Measurements from ENCODE around the gene FBXO3. TPM values are rescaled to one million over a fixed set of nuclear protein-coding genes. Genes with fewer than 3 reads are reported as not detected.

The FBXO3 gene
- total and polyA plus RNA-seq, 2 of the 8 experiments (the other 6 are each of a cell fraction or from before 2014, with no cell fraction given) = 15.9 to 25.7 TPM

DNA sequence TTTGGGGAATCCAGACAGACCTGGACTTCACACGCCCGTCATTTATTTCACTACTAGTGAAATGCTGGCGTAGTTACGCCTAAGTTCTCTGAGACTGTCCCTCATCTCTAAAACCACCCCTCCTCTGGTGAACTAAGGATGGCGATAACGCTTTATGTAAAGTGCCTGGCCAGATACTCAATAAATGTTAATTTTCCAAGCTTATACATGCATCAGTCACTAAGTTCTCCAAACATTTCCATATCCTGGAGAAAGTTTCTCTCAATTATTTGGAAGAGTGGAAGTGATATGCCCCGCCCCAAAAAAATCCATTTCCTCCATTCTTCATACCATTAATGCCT is 1.1 kb upstream of the FBXO3 start:
- H3K36me3 ChIP-seq (ENCODE audit: control insufficient read depth in 2 of 4, insufficient read depth in 4 of 4, low read length in 3 of 4) = no peaks in the 10 kb centered on the region
- CTCF ChIA-PET (ENCODE audit: partially characterized antibody) = interaction anchor here (1.0 to 1.5 kb wide), 2 partner anchors 60 to 84 kb away, joined by 3 read pairs; no protein-coding TSS in a partner anchor
- H3K4ac ChIP-seq (replicated peaks; ENCODE audit: insufficient read length, low read depth, low read length) = peak overlapping the region; percentile 32
- H2AK5ac ChIP-seq (ENCODE audit: low read depth, low read length) = no peak overlapping the region
- WGBS, 2 experiments (ENCODE audit: extremely low coverage in 1 of 2, insufficient coverage in 1 of 2, insufficient read length in 1 of 2, insufficient replicate concordance in 2 of 2, low coverage in 1 of 2, low lambda C conversion rate in 2 of 2, missing lambda C conversion rate in 1 of 2) = 79% methylated on average over 7 of the region's 7 CpGs; no CpG with 5 or more reads in 1 of the 2 experiments
- H3K4me2 ChIP-seq (ENCODE audit: insufficient read depth in 1 of 2, low read depth in 2 of 2, low read length in 2 of 2) = peak overlapping the region; percentile 90 to 96; a peak in 3 of 4 replicates
- 0 out of 2 replicates have a peak overlapping the region, but pooled peaks have one; percentile 93 for H2AFZ ChIP-seq (ENCODE audit: low read length)
- H4K91ac ChIP-seq (replicated peaks; ENCODE audit: insufficient read length, low read length) = no peak overlapping the region
- no peak overlapping the region for H2BK20ac ChIP-seq (ENCODE audit: low read length)
- FAIRE-seq = no peak
- H3K4me3 ChIP-seq (ENCODE audit: extremely low read depth in 1 of 4, insufficient read depth in 2 of 4, low read depth in 3 of 4, low read length in 4 of 4) = peak overlapping the region in 1 of 4 experiments; percentile 90; a peak in 2 of 8 replicates
- H3K9ac ChIP-seq (replicated peaks in 1 of 4; ENCODE audit: extremely low read depth in 1 of 4, low read depth in 3 of 4, low read length in 3 of 4) = no peak overlapping the region
- no peak overlapping the region for H3K18ac ChIP-seq (ENCODE audit: extremely low read depth, low read length)
- POLR2A ChIA-PET (ENCODE audit: partially characterized antibody) = interaction anchor here (1.5 to 2.1 kb wide), 2 partner anchors 32 to 75 kb away, joined by 6 to 7 read pairs; partner anchors contain the start of gene C11orf91
- H3K79me1 ChIP-seq (ENCODE audit: low read depth, low read length) = no peaks in the 10 kb centered on the region
- H2BK15ac ChIP-seq (ENCODE audit: low read length) = no peak overlapping the region
- DNase-seq (ENCODE audit: low read depth in 1 of 2, low spot score in 2 of 2) = no peak
- TF ChIP-seq CEBPB (IDR thresholded peaks at IDR 0.05; ENCODE audit: low read depth, low read length) (no peak), HDAC2 (IDR thresholded peaks at IDR 0.05; ENCODE audit: borderline replicate concordance in 1 of 2, low read depth in 2 of 2, low read length in 2 of 2) (no peak), EP300 (IDR thresholded peaks at IDR 0.05; ENCODE audit: borderline replicate concordance in 1 of 2, low read depth in 2 of 2, low read length in 2 of 2) (no peak), SRF (IDR thresholded peaks at IDR 0.05; ENCODE audit: low read depth, low read length) (no peak), MAFK (IDR thresholded peaks at IDR 0.05; ENCODE audit: low read depth, low read length) (no peak), CHD2 (IDR thresholded peaks at IDR 0.05; ENCODE audit: low read length) (no peak), GABPA (IDR thresholded peaks at IDR 0.05; ENCODE audit: borderline replicate concordance, insufficient read depth, low read length) (no peak), JUND (IDR thresholded peaks at IDR 0.05; ENCODE audit: low read length) (no peak)
- no peak overlapping the region for H2BK5ac ChIP-seq (ENCODE audit: low read depth, low read length)
- no peak overlapping the region for H3K27ac ChIP-seq (ENCODE audit: low read depth, low read length)
- no peak overlapping the region for H2BK120ac ChIP-seq (replicated peaks; ENCODE audit: low read depth, low read length)
- 0 out of 4 replicates have a peak, but pooled peaks cover 0 to 9% of the 10 kb centered on the region in 2 experiments for H3K79me2 ChIP-seq (ENCODE audit: control insufficient read depth in 1 of 2, insufficient read depth in 2 of 2, low read length in 2 of 2)
- H3K56ac ChIP-seq (replicated peaks; ENCODE audit: insufficient read length, low read depth, low read length) = no peak overlapping the region
- no peak overlapping the region for H2BK12ac ChIP-seq (ENCODE audit: low read depth, low read length)
- H3K23ac ChIP-seq (ENCODE audit: insufficient read length) = no peak overlapping the region
- H3K4me1 ChIP-seq (replicated peaks in 1 of 4; ENCODE audit: control insufficient read depth in 3 of 4, insufficient read depth in 4 of 4, low read length in 3 of 4) = peaks cover 11 to 17% (median 13%) of the 10 kb centered on the region in 4 experiments
- no peaks in the 10 kb centered on the region for H3K9me3 ChIP-seq (ENCODE audit: insufficient read depth in 2 of 2, low read depth in 1 of 2, low read length in 1 of 2)
- H4K8ac ChIP-seq (ENCODE audit: extremely low read depth, insufficient read depth, low read length) = no peak overlapping the region
- no peak overlapping the region for H4K5ac ChIP-seq (ENCODE audit: insufficient read length, low read depth, low read length)
- peaks cover 0 to 13% (median 2%) of the 10 kb centered on the region in 4 experiments; a peak in 3 of 7 replicates for H3K27me3 ChIP-seq (replicated peaks in 1 of 4; ENCODE audit: control insufficient read depth in 3 of 4, extremely low read depth in 1 of 4, insufficient read depth in 3 of 4, low read length in 3 of 4)
- H3K23me2 ChIP-seq (ENCODE audit: low read depth, low read length) = peaks cover 7% of the 10 kb centered on the region; the same call in 1 of the 2 replicates
- peaks cover 2 to 13% of the 10 kb centered on the region in 2 experiments for H4K20me1 ChIP-seq (replicated peaks in 1 of 2; ENCODE audit: control insufficient read depth in 1 of 2, insufficient read depth in 2 of 2, low read length in 2 of 2)
- no peak overlapping the region for H3K14ac ChIP-seq (ENCODE audit: insufficient read length)

All from H1 (cell line).